Adrenal gland (tissue), 5 donors: ENCODE measurements around the gene CXXC1.

Experiments
- CTCF ChIP-seq, 6 experiments: fragments of 450-650 bp in 4 of 6; fragments of 200-600 bp in 2 of 6; sonication (generic) in 1 of 6; IDR thresholded peaks; 1 replicate in 5 of 6; 2 replicates in 1 of 6; pipeline versions ENCODE4 v1.5.1 to v1.8.0; 2016 to 2021; ENCODE audit warnings: antibody characterized with exemption in 6 of 6, mild to moderate bottlenecking in 2 of 6, moderate library complexity in 1 of 6
- POLR2A ChIP-seq, 2 donors: fragments of 450-650 bp; IDR thresholded peaks; one replicate each; pipeline ENCODE4 v1.6.1; 2017; ENCODE audit warnings: antibody characterized with exemption in 2 of 2, mild to moderate bottlenecking in 2 of 2, moderate library complexity in 1 of 2
- donor health status: DM: no; HTN: no; CAD: no.

- TF ChIP-seq CTCF (IDR thresholded peaks at IDR 0.05) (no peak), POLR2A (IDR thresholded peaks at IDR 0.05) (no peak)
These were observed 10.3 kb upstream of the CXXC1 start for GRCh38 chr18:50297621-50298442.
